ENCODE results near the gene MYDGF. TPM values are rescaled to one million over a fixed set of nuclear protein-coding genes. Genes with fewer than 3 reads are reported as not detected.

MYDGF gene
- total RNA-seq, 4 donors from 2014 or later = 33.2 to 52.5 (median 41.5) TPM

DNA sequence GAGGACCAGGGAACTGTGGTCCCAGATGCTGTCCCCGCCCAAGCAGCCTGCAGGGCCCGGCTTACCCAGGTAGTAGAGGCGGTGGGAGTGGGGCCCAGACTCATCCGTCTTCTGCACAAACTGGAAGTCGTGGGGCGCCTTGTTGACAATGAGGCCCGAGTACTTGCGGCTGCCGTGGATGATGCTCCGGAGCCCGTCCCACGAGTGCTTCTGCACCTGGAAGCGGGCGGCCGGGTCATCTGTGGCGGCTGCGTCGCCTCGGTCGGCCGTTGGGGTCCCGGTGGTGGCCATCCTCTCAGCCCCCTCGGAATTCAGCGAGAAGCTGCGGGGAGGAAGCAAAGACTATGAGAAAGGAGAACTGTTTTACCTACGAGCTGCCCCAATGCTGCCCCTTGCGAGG, 43.9 kb upstream of the MYDGF start:
- Histone ChIP-seq H3K4me3 (peak overlapping the region in 2 of 4 donors; percentile 10 to 49), H3K27me3 (no peaks in the 10 kb centered on the region), H3K36me3 (peaks cover 29 to 96% (median 55%) of the 10 kb centered on the region in 3 donors), H3K27ac (peak overlapping the region; percentile 78 to 91 (median 81)), H3K9me3 (no peaks in the 10 kb centered on the region), H3K4me1 (peaks cover 16 to 53% (median 21%) of the 10 kb centered on the region in 3 donors)
- TF ChIP-seq CTCF (IDR thresholded peaks at IDR 0.05) (no peak), POLR2A (IDR thresholded peaks at IDR 0.05) (no peak)
- no peak for DNase-seq
- intact Hi-C loops (cut with DNase I) = no loop called here
- WGBS, 2 donors = 73 to 74% methylated on average over 16 to 18 of the region's 27 CpGs

DNA sequence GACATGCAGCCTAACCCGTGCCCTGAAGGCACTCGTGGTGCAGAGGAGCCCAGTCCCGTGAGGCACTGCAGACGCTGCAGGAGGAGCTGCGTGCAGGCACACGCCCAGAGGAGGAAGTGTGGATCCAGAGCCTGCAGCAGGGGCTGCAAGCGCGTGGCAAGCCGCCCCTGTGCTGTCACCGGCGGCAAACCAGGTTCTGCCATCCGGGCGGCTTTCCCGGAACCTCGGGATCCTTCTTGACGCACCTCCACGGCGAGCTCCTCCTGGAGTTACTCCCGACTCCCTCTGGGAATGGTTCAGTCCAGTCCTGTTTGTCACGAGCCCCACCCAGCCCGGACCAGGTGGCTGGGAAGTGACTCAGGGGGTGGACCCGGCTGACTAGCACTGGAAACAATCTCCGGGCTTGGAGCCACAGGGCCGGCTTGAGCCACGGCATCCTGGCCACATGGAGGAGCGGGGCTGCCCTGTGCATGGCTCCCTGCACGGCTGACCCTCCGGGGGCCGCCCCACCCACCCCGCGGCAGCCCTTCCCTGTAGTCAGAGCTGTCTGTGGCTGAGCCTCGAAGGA, 43.3 kb upstream of the MYDGF start:
- Histone ChIP-seq H3K36me3 (peaks cover 26 to 96% (median 49%) of the 10 kb centered on the region in 3 donors), H3K27ac (peak overlapping the region; percentile 78 to 91 (median 81)), H3K27me3 (no peaks in the 10 kb centered on the region), H3K9me3 (no peaks in the 10 kb centered on the region), H3K4me3 (peak overlapping the region in 3 of 4 donors; percentile 10 to 49 (median 19)), H3K4me1 (peaks cover 16 to 54% (median 21%) of the 10 kb centered on the region in 3 donors)
- peak in 2 of 6 experiments; percentile 4 to 5 for TF ChIP-seq CTCF (IDR thresholded peaks at IDR 0.05)
- TF ChIP-seq POLR2A (IDR thresholded peaks at IDR 0.05) = peak in 1 of 4 donors; percentile 30
- intact Hi-C loops (cut with DNase I) = no loop called here
- no peak for DNase-seq
- 32% methylated on average over 4 of the region's 32 CpGs; no CpG with 5 or more reads in 1 of the 2 donors for WGBS, 2 donors

- TF ChIP-seq POLR2A (IDR thresholded peaks at IDR 0.05) = no peak
- TF ChIP-seq CTCF (IDR thresholded peaks at IDR 0.05) = no peak
- intact Hi-C loops (cut with DNase I) = no loop called here
- H3K4me1 ChIP-seq = peaks cover 16 to 61% (median 21%) of the 10 kb centered on the region in 3 donors
- peak overlapping the region in 1 of 4 donors; percentile 49 for H3K4me3 ChIP-seq
- H3K27ac ChIP-seq = peak overlapping the region; percentile 78 to 91 (median 81)
- WGBS, 2 donors = 84% methylated on average over 9 of the region's 14 CpGs; no CpG with 5 or more reads in 1 of the 2 donors
- H3K9me3 ChIP-seq = no peaks in the 10 kb centered on the region
- DNase-seq = no peak
- no peaks in the 10 kb centered on the region for H3K27me3 ChIP-seq
- H3K36me3 ChIP-seq = peaks cover 19 to 94% (median 42%) of the 10 kb centered on the region in 3 donors
These were observed 42.6 kb upstream of the MYDGF start for GRCh38 chr19:4712771-4713170.

- peaks cover 11 to 94% (median 31%) of the 10 kb centered on the region in 3 donors for H3K36me3 ChIP-seq
- H3K4me3 ChIP-seq = no peak overlapping the region
- H3K27me3 ChIP-seq = no peaks in the 10 kb centered on the region
- 95% methylated on average over 6 of the region's 8 CpGs; no CpG with 5 or more reads in 1 of the 2 donors for WGBS, 2 donors
- no peaks in the 10 kb centered on the region for H3K9me3 ChIP-seq
- no peak overlapping the region for H3K27ac ChIP-seq
- intact Hi-C loops (cut with DNase I) = no loop called here
- DNase-seq = no peak
- H3K4me1 ChIP-seq = peaks cover 16 to 65% (median 21%) of the 10 kb centered on the region in 3 donors
- TF ChIP-seq CTCF (IDR thresholded peaks at IDR 0.05) (no peak), POLR2A (IDR thresholded peaks at IDR 0.05) (no peak)
These were observed 41.1 kb upstream of the MYDGF start for GRCh38 chr19:4711211-4711610.

- H3K27me3 ChIP-seq = no peaks in the 10 kb centered on the region
- TF ChIP-seq CTCF (IDR thresholded peaks at IDR 0.05) = no peak
- TF ChIP-seq POLR2A (IDR thresholded peaks at IDR 0.05) = no peak
- no peak for DNase-seq
- H3K27ac ChIP-seq = peak overlapping the region in 2 of 4 donors; percentile 27 to 52
- WGBS, 2 donors = 91% methylated on average over 4 of the region's 16 CpGs; no CpG with 5 or more reads in 1 of the 2 donors
- intact Hi-C loops (cut with DNase I) = no loop called here
- H3K9me3 ChIP-seq = no peaks in the 10 kb centered on the region
- H3K4me1 ChIP-seq = peaks cover 16 to 61% (median 21%) of the 10 kb centered on the region in 3 donors
- H3K36me3 ChIP-seq = peaks cover 7 to 94% (median 24%) of the 10 kb centered on the region in 3 donors
- H3K4me3 ChIP-seq = no peak overlapping the region
These were observed 40.1 kb upstream of the MYDGF start for GRCh38 chr19:4710281-4710600.

Measured in esophagus squamous epithelium (tissue), 5 donors.